ENCODE results near the gene RAB8A. TPM values are rescaled to one million over a fixed set of nuclear protein-coding genes. Genes with fewer than 3 reads are reported as not detected.

The RAB8A gene
- total and polyA plus RNA-seq, 4 donors = 38.0 to 52.0 (median 44.3) TPM

- no peak overlapping the region for H3K27ac ChIP-seq (ENCODE audit: low read depth in 1 of 2, low read length in 2 of 2)
- H3K9ac ChIP-seq (ENCODE audit: low read depth in 1 of 2, low read length in 2 of 2) = no peak overlapping the region
- H3K36me3 ChIP-seq (ENCODE audit: control insufficient read depth in 4 of 4, insufficient read depth in 3 of 4, low read depth in 1 of 4, low read length in 3 of 4) = peaks cover 4 to 31% (median 26%) of the 10 kb centered on the region in 4 donors
- no peaks in the 10 kb centered on the region for H3K4me1 ChIP-seq (ENCODE audit: control insufficient read depth in 4 of 4, insufficient read depth in 4 of 4, low read length in 3 of 4)
- H3K4me3 ChIP-seq (ENCODE audit: low read depth in 1 of 3, low read length in 3 of 3) = no peak overlapping the region
- no peaks in the 10 kb centered on the region for H3K27me3 ChIP-seq (ENCODE audit: control insufficient read depth in 4 of 4, insufficient read depth in 4 of 4, low read length in 3 of 4)
- DNase-seq (ENCODE audit: low spot score) = no peak
- whole genome bisulfite sequencing = 60% methylated on average over 16 of the region's 16 CpGs
- TF ChIP-seq NR2F2 (IDR thresholded peaks at IDR 0.05) (no peak), SP1 (IDR thresholded peaks at IDR 0.05) (no peak), EGR1 (IDR thresholded peaks at IDR 0.05; ENCODE audit: low read depth in 2 of 2) (no peak), RAD21 (IDR thresholded peaks at IDR 0.05) (no peak), FOXA1 (IDR thresholded peaks at IDR 0.05) (no peak), HNF4A (conservative IDR thresholded peaks at IDR 0.05) (no peak), CTCF (IDR thresholded peaks at IDR 0.05; ENCODE audit: low read depth, low read length, missing input control) (no peak), FOXA2 (IDR thresholded peaks at IDR 0.05) (no peak), JUND (IDR thresholded peaks at IDR 0.05) (no peak), HNF4G (IDR thresholded peaks at IDR 0.05) (no peak)
- TF ChIP-seq, protein P1, sequence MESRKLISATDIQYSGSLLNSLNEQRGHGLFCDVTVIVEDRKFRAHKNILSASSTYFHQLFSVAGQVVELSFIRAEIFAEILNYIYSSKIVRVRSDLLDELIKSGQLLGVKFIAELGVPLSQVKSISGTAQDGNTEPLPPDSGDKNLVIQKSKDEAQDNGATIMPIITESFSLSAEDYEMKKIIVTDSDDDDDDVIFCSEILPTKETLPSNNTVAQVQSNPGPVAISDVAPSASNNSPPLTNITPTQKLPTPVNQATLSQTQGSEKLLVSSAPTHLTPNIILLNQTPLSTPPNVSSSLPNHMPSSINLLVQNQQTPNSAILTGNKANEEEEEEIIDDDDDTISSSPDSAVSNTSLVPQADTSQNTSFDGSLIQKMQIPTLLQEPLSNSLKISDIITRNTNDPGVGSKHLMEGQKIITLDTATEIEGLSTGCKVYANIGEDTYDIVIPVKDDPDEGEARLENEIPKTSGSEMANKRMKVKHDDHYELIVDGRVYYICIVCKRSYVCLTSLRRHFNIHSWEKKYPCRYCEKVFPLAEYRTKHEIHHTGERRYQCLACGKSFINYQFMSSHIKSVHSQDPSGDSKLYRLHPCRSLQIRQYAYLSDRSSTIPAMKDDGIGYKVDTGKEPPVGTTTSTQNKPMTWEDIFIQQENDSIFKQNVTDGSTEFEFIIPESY (IDR thresholded peaks at IDR 0.05) = no peak
- no peaks in the 10 kb centered on the region for H3K9me3 ChIP-seq (ENCODE audit: control insufficient read depth in 4 of 4, low read length in 3 of 4)
These were observed 24.7 kb downstream of the RAB8A start for GRCh38 chr19:16136185-16136999.

GRCh38 chr19:16139752-16140151 lies 28.1 kb downstream of the RAB8A start:
- H3K4me1 ChIP-seq (ENCODE audit: control insufficient read depth in 4 of 4, insufficient read depth in 4 of 4, low read length in 3 of 4) = no peaks in the 10 kb centered on the region
- H3K27ac ChIP-seq (ENCODE audit: low read depth in 1 of 2, low read length in 2 of 2) = no peak overlapping the region
- no peaks in the 10 kb centered on the region for H3K27me3 ChIP-seq (ENCODE audit: control insufficient read depth in 4 of 4, insufficient read depth in 4 of 4, low read length in 3 of 4)
- no peak for DNase-seq (ENCODE audit: low spot score)
- no peaks in the 10 kb centered on the region for H3K36me3 ChIP-seq (ENCODE audit: control insufficient read depth in 4 of 4, insufficient read depth in 3 of 4, low read depth in 1 of 4, low read length in 3 of 4)
- TF ChIP-seq SP1 (IDR thresholded peaks at IDR 0.05) = no peak
- TF ChIP-seq, protein P2, sequence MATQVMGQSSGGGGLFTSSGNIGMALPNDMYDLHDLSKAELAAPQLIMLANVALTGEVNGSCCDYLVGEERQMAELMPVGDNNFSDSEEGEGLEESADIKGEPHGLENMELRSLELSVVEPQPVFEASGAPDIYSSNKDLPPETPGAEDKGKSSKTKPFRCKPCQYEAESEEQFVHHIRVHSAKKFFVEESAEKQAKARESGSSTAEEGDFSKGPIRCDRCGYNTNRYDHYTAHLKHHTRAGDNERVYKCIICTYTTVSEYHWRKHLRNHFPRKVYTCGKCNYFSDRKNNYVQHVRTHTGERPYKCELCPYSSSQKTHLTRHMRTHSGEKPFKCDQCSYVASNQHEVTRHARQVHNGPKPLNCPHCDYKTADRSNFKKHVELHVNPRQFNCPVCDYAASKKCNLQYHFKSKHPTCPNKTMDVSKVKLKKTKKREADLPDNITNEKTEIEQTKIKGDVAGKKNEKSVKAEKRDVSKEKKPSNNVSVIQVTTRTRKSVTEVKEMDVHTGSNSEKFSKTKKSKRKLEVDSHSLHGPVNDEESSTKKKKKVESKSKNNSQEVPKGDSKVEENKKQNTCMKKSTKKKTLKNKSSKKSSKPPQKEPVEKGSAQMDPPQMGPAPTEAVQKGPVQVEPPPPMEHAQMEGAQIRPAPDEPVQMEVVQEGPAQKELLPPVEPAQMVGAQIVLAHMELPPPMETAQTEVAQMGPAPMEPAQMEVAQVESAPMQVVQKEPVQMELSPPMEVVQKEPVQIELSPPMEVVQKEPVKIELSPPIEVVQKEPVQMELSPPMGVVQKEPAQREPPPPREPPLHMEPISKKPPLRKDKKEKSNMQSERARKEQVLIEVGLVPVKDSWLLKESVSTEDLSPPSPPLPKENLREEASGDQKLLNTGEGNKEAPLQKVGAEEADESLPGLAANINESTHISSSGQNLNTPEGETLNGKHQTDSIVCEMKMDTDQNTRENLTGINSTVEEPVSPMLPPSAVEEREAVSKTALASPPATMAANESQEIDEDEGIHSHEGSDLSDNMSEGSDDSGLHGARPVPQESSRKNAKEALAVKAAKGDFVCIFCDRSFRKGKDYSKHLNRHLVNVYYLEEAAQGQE (IDR thresholded peaks at IDR 0.05) = no peak
- TF ChIP-seq EGR1 (IDR thresholded peaks at IDR 0.05; ENCODE audit: low read depth in 2 of 2) = no peak
- no peak for TF ChIP-seq GABPA (IDR thresholded peaks at IDR 0.05 in 1 of 2, conservative IDR thresholded peaks at IDR 0.05 in 1 of 2)
- no peak for TF ChIP-seq MAX (IDR thresholded peaks at IDR 0.05)
- no peak for TF ChIP-seq TAF1 (conservative IDR thresholded peaks at IDR 0.05)
- no peak for TF ChIP-seq NR2F2 (IDR thresholded peaks at IDR 0.05)
- TF ChIP-seq HNF4G (IDR thresholded peaks at IDR 0.05) = no peak
- H3K4me3 ChIP-seq (ENCODE audit: low read depth in 1 of 3, low read length in 3 of 3) = no peak overlapping the region
- WGBS = 75% methylated on average over 13 of the region's 13 CpGs
- no peaks in the 10 kb centered on the region for H3K9me3 ChIP-seq (ENCODE audit: control insufficient read depth in 4 of 4, low read length in 3 of 4)
- no peak overlapping the region for H3K9ac ChIP-seq (ENCODE audit: low read depth in 1 of 2, low read length in 2 of 2)
